ENCODE data around the gene HES5.
A peak's percentile ranks its signal among the peaks of the same experiment; 100 is the strongest.

HES5 gene

GRCh38 chr1:2493218-2493617, 36.8 kb downstream of the HES5 start:
- no peak for DNase-seq
- peaks cover 86% of the 10 kb centered on the region for H3K36me3 ChIP-seq
- H3K27me3 ChIP-seq (ENCODE audit: insufficient read depth, low read depth, severe bottlenecking) = no peaks in the 10 kb centered on the region
- H3K9me3 ChIP-seq (ENCODE audit: severe bottlenecking) = no peaks in the 10 kb centered on the region
- no peak for TF ChIP-seq CTCF (IDR thresholded peaks at IDR 0.05; ENCODE audit: low read depth, low read length)
- no peak overlapping the region for H3K27ac ChIP-seq
- H3K4me3 ChIP-seq (ENCODE audit: low read depth, low read length) = no peak overlapping the region

GRCh38 chr1:2492091-2492490, 38.0 kb downstream of the HES5 start:
- Histone ChIP-seq H3K27me3 (ENCODE audit: insufficient read depth, low read depth, severe bottlenecking) (no peaks in the 10 kb centered on the region), H3K27ac (peak overlapping the region; percentile 23; the same call in 1 of the 2 replicates), H3K9me3 (ENCODE audit: severe bottlenecking) (no peaks in the 10 kb centered on the region), H3K36me3 (peaks cover 89% of the 10 kb centered on the region), H3K4me3 (ENCODE audit: low read depth, low read length) (no peak overlapping the region)
- no peak for TF ChIP-seq CTCF (IDR thresholded peaks at IDR 0.05; ENCODE audit: low read depth, low read length)
- no peak for DNase-seq

GRCh38 chr1:2489615-2490014, 40.4 kb downstream of the HES5 start:
- peaks cover 86% of the 10 kb centered on the region for H3K36me3 ChIP-seq
- TF ChIP-seq CTCF (IDR thresholded peaks at IDR 0.05; ENCODE audit: low read depth, low read length) = no peak
- no peak for DNase-seq

GRCh38 chr1:2488688-2489087, 41.4 kb downstream of the HES5 start:
- no peaks in the 10 kb centered on the region for H3K9me3 ChIP-seq (ENCODE audit: severe bottlenecking)
- no peak overlapping the region for H3K27ac ChIP-seq
- H3K4me3 ChIP-seq (ENCODE audit: low read depth, low read length) = no peak overlapping the region
- TF ChIP-seq CTCF (IDR thresholded peaks at IDR 0.05; ENCODE audit: low read depth, low read length) = no peak
- peaks cover 88% of the 10 kb centered on the region for H3K36me3 ChIP-seq
- no peaks in the 10 kb centered on the region for H3K27me3 ChIP-seq (ENCODE audit: insufficient read depth, low read depth, severe bottlenecking)
- DNase-seq = no peak

More at GRCh38 chr1:2489615-2490014, 40.4 kb downstream of the HES5 start:
- Histone ChIP-seq H3K27me3 (ENCODE audit: insufficient read depth, low read depth, severe bottlenecking) (no peaks in the 10 kb centered on the region), H3K9me3 (ENCODE audit: severe bottlenecking) (no peaks in the 10 kb centered on the region), H3K4me3 (ENCODE audit: low read depth, low read length) (no peak overlapping the region), H3K27ac (no peak overlapping the region)

- no peak for TF ChIP-seq CTCF (IDR thresholded peaks at IDR 0.05; ENCODE audit: low read depth, low read length)
- H3K27ac ChIP-seq = no peak overlapping the region
- no peak overlapping the region for H3K4me3 ChIP-seq (ENCODE audit: low read depth, low read length)
- no peaks in the 10 kb centered on the region for H3K9me3 ChIP-seq (ENCODE audit: severe bottlenecking)
- H3K36me3 ChIP-seq = peaks cover 90% of the 10 kb centered on the region
- no peak for DNase-seq
- H3K27me3 ChIP-seq (ENCODE audit: insufficient read depth, low read depth, severe bottlenecking) = no peaks in the 10 kb centered on the region
These were observed 43.5 kb downstream of the HES5 start for GRCh38 chr1:2486558-2486957.

- Histone ChIP-seq H3K36me3 (peaks cover 90% of the 10 kb centered on the region), H3K27ac (no peak overlapping the region), H3K27me3 (ENCODE audit: insufficient read depth, low read depth, severe bottlenecking) (no peaks in the 10 kb centered on the region), H3K4me3 (ENCODE audit: low read depth, low read length) (no peak overlapping the region), H3K9me3 (ENCODE audit: severe bottlenecking) (no peaks in the 10 kb centered on the region)
- TF ChIP-seq CTCF (IDR thresholded peaks at IDR 0.05; ENCODE audit: low read depth, low read length) = no peak
- DNase-seq = no peak
These were observed 44.0 kb downstream of the HES5 start for GRCh38 chr1:2486041-2486440.

All from WERI-Rb-1 (cell line).